Stomach (tissue), 9 donors: ENCODE results near the gene SNTA1. TPM values are rescaled to one million over a fixed set of nuclear protein-coding genes. Genes with fewer than 3 reads are reported as not detected.

Source experiments
- DNase-seq, 2 donors: peaks; one replicate each; pipeline versions ENCODE4 v3.0.0 to v3.0.0-alpha.2; 2013 to 2019
- H3K27ac ChIP-seq, 5 donors: fragments of 200-600 bp in 4 of 5; sonication (generic) in 4 of 5; one replicate each; pipeline ENCODE4 v1.5.1; 2013 to 2019; ENCODE audit warnings: mild to moderate bottlenecking in 1 of 5, moderate library complexity in 1 of 5
- H3K27me3 ChIP-seq, 3 donors: fragments of 200-600 bp; sonication (generic); one replicate each; pipeline ENCODE4 v1.5.1; 2017 to 2019; ENCODE audit warnings: mixed run types in 1 of 3
- H3K36me3 ChIP-seq, 4 donors: fragments of 200-600 bp; sonication (generic); 1 replicate in 3 of 4; 2 replicates in 1 of 4; pipeline ENCODE4 v1.5.1; 2016 to 2019
- H3K4me1 ChIP-seq, 4 donors: fragments of 200-600 bp; sonication (generic); one replicate each; pipeline ENCODE4 v1.5.1; 2016 to 2019
- H3K4me3 ChIP-seq, 4 donors: fragments of 200-600 bp; sonication (generic) in 3 of 4; one replicate each; pipeline ENCODE4 v1.5.1; 2016 to 2019; ENCODE audit warnings: mild to moderate bottlenecking in 1 of 4
- H3K9me3 ChIP-seq, 4 donors: fragments of 200-600 bp; sonication (generic); one replicate each; pipeline ENCODE4 v1.5.1; 2016 to 2019
- CTCF ChIP-seq, 7 experiments: fragments of 450-650 bp in 4 of 7; fragments of 200-600 bp in 3 of 7; sonication (generic) in 3 of 7; IDR thresholded peaks; one replicate each; pipeline ENCODE4 v1.5.1; 2016 to 2019; ENCODE audit warnings: antibody characterized with exemption in 7 of 7, control low read depth in 2 of 7, mild to moderate bottlenecking in 1 of 7
- EP300 ChIP-seq: sonication (generic); formaldehyde crosslinking; IDR thresholded peaks from one replicate; pipeline ENCODE4 v1.6.1; 2017; ENCODE audit warnings: antibody characterized with exemption
- POLR2A ChIP-seq, 4 donors: fragments of 450-650 bp; IDR thresholded peaks; one replicate each; pipeline ENCODE4 v1.6.1; 2016; ENCODE audit warnings: antibody characterized with exemption in 4 of 4, control low read depth in 2 of 4, mild to moderate bottlenecking in 1 of 4, moderate library complexity in 1 of 4
- POLR2AphosphoS5 ChIP-seq, 3 donors: sonication (generic); formaldehyde crosslinking; IDR thresholded peaks; one replicate each; pipeline ENCODE4 v1.6.1; 2016; ENCODE audit warnings: antibody characterized with exemption in 3 of 3
- WGBS, 5 donors: extraction: QIAGEN DNeasy Blood & Tissue Kit in 3 of 5; methylation state at CpG; one replicate each; pipeline versions ENCODE4 v1.1.5 to v1.1.7; 2013 to 2018; 5-methylcytosine and 5-hydroxymethylcytosine counted together
- intact Hi-C: fragments of 100-400 bp; cut with DNase I; formaldehyde crosslinking; loops from one replicate; pipeline ENCODE4 v1.15.1; 2023; ENCODE audit warnings: low total_unique reads
- polyA plus RNA-seq, 3 donors: library from polyadenylated mRNA; stranded (reverse); fragments of 200-250 nt; gene quantifications; one replicate each; pipeline ENCODE4 v1.2.3, GENCODE V29; 2013
- total RNA-seq, 5 donors: library from RNA; depleted of rRNA; stranded (reverse); fragments of >200 nt; gene quantifications; one replicate each; pipeline versions ENCODE4 v1.1.0 to v1.2.3, GENCODE V29; 2014 to 2016
- donor health status: healthy with polysubstance abuse.
- donor health status: Bipolar disorder and iron deficiency.
- donor health status: healthy.

The SNTA1 gene
- total and polyA plus RNA-seq, 8 donors = 8.8 to 40.8 (median 22.6) TPM

GRCh38 chr20:33404281-33404680 lies 39.3 kb downstream of the SNTA1 start:
- no peak for TF ChIP-seq POLR2A (IDR thresholded peaks at IDR 0.05)
- TF ChIP-seq CTCF (IDR thresholded peaks at IDR 0.05) = no peak
- TF ChIP-seq POLR2AphosphoS5 (IDR thresholded peaks at IDR 0.05) = no peak
- TF ChIP-seq EP300 = no peak
- Histone ChIP-seq H3K4me1 (peaks cover 24 to 40% (median 29%) of the 10 kb centered on the region in 4 donors), H3K36me3 (peaks cover 0 to 37% (median 30%) of the 10 kb centered on the region in 4 donors), H3K9me3 (no peaks in the 10 kb centered on the region), H3K4me3 (no peak overlapping the region), H3K27ac (no peak overlapping the region), H3K27me3 (no peaks in the 10 kb centered on the region)
- intact Hi-C loops = no loop called here
- 84 to 92% (median 91%) methylated on average over 2 of the region's 2 CpGs for WGBS, 5 donors
- no peak for DNase-seq

GRCh38 chr20:33401921-33402369 lies 41.6 kb downstream of the SNTA1 start:
- H3K4me3 ChIP-seq = peak overlapping the region; percentile 62 to 99 (median 97)
- no peaks in the 10 kb centered on the region for H3K9me3 ChIP-seq
- H3K4me1 ChIP-seq = peaks cover 26 to 54% (median 36%) of the 10 kb centered on the region in 4 donors
- DNase-seq = peak in 1 of 2 donors; percentile 28
- intact Hi-C loops = no loop called here
- 45 to 49% (median 45%) methylated on average over 8 of the region's 8 CpGs for WGBS, 5 donors
- H3K27me3 ChIP-seq = no peaks in the 10 kb centered on the region
- peak overlapping the region in 3 of 5 donors; percentile 64 to 83 (median 81) for H3K27ac ChIP-seq
- TF ChIP-seq EP300 = no peak
- TF ChIP-seq POLR2A (IDR thresholded peaks at IDR 0.05) = no peak
- no peak for TF ChIP-seq POLR2AphosphoS5 (IDR thresholded peaks at IDR 0.05)
- no peak for TF ChIP-seq CTCF (IDR thresholded peaks at IDR 0.05)
- H3K36me3 ChIP-seq = peaks cover 0 to 20% (median 13%) of the 10 kb centered on the region in 4 donors

GRCh38 chr20:33401184-33401920 lies 42.2 kb downstream of the SNTA1 start, which contains the start of gene CDK5RAP1:
Gene CDK5RAP1, minus strand, starts transcription at chr20:33401519. Its CDS starts 4,455 bp downstream, at chr20:33397064.
- Histone ChIP-seq H3K4me1 (peaks cover 26 to 60% (median 36%) of the 10 kb centered on the region in 4 donors), H3K9me3 (no peaks in the 10 kb centered on the region), H3K27me3 (no peaks in the 10 kb centered on the region), H3K36me3 (peaks cover 0 to 21% (median 13%) of the 10 kb centered on the region in 4 donors), H3K27ac (peak within 1 kb of the TSS; percentile 9 to 83 (median 76)), H3K4me3 (peak within 1 kb of the TSS; percentile 62 to 99 (median 97))
- intact Hi-C loops = no loop called here
- DNase-seq = peak; percentile 90 to 96
- 0 to 1% (median 1%) methylated on average over 24 to 43 of the region's 43 CpGs for WGBS, 5 donors
- TF ChIP-seq POLR2AphosphoS5 (IDR thresholded peaks at IDR 0.05) = peak; percentile 77 to 95 (median 82)
- no peak for TF ChIP-seq EP300
- peak in 1 of 7 experiments; percentile 21 for TF ChIP-seq CTCF (IDR thresholded peaks at IDR 0.05)
- no peak for TF ChIP-seq POLR2A (IDR thresholded peaks at IDR 0.05)

GRCh38 chr20:33400812-33401183 lies 42.8 kb downstream of the SNTA1 start:
- H3K4me1 ChIP-seq = peaks cover 26 to 60% (median 36%) of the 10 kb centered on the region in 4 donors
- intact Hi-C loops = no loop called here
- 0 to 1% (median 0%) methylated on average over 8 of the region's 8 CpGs for whole genome bisulfite sequencing, 5 donors

More at GRCh38 chr20:33400812-33401183, 42.8 kb downstream of the SNTA1 start:
- peak overlapping the region in 4 of 5 donors; percentile 64 to 83 (median 78) for H3K27ac ChIP-seq
- peak in 1 of 2 donors; percentile 36 for DNase-seq
- no peaks in the 10 kb centered on the region for H3K9me3 ChIP-seq
- H3K4me3 ChIP-seq = peak overlapping the region; percentile 62 to 99 (median 97)
- no peak for TF ChIP-seq CTCF (IDR thresholded peaks at IDR 0.05)
- TF ChIP-seq EP300 = no peak
- no peak for TF ChIP-seq POLR2A (IDR thresholded peaks at IDR 0.05)
- H3K36me3 ChIP-seq = peaks cover 0 to 26% (median 15%) of the 10 kb centered on the region in 4 donors
- no peaks in the 10 kb centered on the region for H3K27me3 ChIP-seq
